ENCODE measurements around the gene IMMP2L.

IMMP2L gene

DNA sequence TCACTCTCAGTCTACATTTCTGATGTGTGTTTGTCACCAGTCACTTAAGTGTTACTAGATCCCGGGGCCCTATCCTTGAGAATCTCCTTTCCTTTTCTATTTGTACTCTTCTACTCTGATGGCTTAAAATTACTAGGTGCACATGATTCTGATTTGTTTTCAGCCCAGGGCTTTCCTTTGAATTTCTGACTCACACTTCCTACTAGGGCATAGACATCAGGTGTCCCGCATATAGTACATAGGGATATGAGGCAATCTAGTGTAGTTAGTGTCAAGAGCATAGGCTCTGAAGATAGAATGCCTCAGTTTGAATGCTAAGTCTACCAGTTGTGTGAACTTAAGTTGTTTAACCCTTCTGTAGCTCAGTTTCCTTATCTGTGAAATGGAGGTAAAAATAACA is 520.7 kb downstream of the IMMP2L start:
- no peak for DNase-seq (ENCODE audit: low read depth, low spot score)

DNA sequence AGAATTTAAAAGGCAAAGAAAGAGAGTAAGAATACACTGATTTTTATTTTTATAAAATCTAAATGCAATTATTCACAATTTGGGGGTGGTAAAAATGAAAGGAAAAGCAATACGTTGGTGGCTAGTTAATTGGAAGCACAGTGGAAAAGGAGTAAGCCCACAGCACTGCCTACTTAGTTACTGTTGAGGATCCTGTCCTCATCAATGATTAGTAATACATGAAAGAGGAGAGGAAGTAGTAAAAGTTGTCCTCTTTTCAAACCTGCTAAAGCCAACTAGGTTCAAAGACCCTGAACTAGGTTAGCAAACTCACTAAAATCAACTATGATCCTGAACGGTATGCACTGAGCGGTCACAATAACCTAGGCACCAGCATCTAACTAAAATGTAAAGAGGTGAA is 524.1 kb downstream of the IMMP2L start:
- no peak for DNase-seq (ENCODE audit: low read depth, low spot score)

DNA sequence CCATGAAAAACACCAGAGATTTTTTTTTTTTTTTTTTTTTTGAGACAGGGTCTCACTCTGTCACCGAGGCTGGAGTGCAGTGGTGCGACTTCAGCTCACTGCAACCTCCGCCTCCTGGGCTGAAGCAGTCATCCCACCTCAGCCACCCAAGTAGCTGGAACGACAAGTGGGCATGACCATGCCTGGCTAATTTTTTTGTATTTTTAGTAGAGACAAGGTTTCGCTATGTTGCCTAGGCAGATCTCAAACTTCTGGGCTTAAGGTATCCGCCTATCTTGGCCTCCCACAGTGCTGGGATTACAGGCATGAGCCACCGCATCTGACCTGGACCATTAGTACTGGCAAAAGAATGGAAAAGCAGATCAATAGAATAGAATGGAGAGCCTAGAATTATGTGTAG is 530.4 kb downstream of the IMMP2L start:
- DNase-seq (ENCODE audit: low read depth, low spot score) = no peak

DNA sequence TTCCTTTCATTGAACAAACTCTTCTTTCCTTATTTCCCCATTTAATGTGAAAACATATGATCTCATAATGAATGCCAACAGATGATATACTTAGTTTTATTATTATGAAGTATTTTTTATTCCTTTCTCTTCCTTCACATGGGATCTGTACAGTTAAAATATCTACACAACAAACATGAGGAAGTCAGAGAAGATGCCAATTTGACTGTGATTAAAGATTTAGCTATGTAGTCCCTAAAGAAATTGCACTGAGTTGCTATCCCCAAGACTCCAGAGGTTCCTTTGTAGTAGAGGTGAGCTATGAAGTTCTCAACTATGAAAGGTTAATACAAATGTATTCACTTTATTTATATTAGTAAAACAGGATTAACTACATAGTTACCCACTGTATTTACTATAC is 532.0 kb downstream of the IMMP2L start:
- DNase-seq (ENCODE audit: low read depth, low spot score) = no peak

DNA sequence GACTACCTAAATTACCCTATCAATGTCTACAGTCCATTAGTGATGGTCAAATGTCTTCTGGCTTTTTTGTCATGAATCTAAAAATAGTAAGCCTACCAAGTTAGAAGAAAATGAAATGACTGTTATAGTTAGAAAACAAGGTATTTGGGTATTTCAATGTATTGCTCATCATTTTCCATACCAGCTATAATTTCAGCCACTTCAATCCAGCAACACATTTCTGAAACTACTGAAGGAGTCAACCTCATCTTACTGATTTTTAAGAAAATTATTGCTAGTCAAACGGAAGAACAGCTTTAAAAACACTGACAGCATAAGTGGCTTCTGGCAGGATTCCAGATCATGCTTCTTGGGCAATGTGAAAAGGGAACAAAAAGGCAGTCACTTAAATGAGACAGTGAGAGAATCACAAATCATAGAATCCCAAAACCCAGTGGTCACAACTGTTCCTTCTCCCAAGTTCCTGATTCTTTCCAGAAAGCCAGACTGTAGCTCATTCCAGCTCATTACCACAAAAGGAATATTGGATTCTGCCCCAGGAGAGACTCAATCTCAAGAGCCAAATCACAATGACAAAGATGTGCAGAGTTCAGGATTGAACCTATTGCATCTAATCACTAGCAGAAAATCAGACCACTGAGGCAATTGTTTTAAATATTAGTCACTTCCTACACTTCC is 532.6 kb downstream of the IMMP2L start:
- peak; percentile 52 for DNase-seq (ENCODE audit: low read depth, low spot score)

DNA sequence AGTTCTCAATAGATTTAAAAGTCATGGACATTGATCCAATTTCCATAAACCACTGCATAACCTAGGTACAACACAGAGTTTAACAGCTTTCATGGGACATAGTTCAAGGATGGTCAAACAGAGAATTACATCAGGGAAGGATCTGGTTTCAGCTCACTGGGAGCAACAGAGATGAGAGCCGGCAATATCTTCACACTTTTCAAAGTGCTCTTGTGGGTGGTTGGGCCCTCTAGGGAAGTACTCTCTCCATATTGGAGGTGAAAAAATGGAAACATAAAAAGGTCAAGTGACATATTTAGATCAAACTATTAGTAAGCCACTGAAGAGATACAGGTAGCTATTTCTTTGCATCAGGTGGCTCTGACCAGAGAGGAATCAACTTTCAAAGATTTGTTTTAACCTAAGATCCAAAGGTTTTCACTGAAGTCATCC is 533.1 kb downstream of the IMMP2L start:
- DNase-seq (ENCODE audit: low read depth, low spot score) = no peak

DNA sequence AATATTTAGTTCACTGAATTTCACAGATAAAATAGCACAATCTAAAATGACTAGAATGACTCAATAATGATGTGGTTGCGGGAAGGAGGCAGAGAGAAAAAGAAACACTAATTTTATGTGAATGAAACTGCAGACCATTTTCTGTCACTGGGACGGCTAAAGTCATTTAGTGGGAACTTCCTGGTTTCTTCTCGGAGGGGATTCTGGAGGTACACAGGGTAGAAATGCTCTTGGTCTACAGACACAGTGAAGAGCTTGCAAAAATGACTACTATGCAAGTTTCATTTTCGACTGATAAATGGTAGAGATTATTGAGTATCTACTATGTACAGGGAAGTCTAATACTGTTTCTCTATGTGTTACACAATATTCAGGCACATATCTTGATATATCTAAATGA is 534.9 kb downstream of the IMMP2L start:
- DNase-seq (ENCODE audit: low read depth, low spot score) = no peak

DNA sequence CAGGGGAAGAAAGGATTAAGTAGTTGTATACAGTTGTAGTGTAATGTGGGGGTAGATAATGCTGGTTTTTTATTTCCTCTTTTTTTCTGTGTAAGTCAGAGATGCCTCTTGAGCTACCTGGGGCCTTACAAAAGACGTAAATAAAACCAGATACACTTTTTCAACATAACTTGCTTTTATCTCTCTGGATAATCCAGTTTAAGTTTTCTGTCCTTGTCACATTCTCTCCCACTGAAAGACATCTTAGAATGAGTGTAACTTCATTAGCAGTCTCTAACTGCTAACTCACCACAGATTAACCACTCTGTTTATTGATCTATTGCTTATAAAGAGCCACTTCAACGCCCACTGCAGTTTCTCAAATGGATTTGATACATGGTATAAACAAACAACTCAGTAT is 535.5 kb downstream of the IMMP2L start:
- no peak for DNase-seq (ENCODE audit: low read depth, low spot score)

DNA sequence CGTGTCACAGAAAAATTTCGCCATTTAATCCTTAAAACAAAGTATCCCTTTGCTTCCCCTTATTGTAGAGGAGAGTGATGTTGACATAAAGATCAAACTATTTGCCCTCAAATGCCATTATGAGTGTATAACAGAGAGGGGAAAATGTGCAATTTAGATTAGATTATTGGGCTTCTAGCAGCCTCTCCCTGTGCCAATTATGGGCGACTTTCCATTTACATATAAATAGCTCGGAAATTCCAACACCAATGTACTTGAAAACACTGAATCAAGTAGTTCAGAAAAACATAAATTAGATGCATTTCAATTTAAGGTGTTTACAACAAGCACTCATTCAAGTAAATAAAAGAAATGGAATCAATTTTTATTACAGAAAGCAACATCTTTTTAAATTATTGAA is 535.9 kb downstream of the IMMP2L start:
- peak; percentile 57 for DNase-seq (ENCODE audit: low read depth, low spot score)

DNA sequence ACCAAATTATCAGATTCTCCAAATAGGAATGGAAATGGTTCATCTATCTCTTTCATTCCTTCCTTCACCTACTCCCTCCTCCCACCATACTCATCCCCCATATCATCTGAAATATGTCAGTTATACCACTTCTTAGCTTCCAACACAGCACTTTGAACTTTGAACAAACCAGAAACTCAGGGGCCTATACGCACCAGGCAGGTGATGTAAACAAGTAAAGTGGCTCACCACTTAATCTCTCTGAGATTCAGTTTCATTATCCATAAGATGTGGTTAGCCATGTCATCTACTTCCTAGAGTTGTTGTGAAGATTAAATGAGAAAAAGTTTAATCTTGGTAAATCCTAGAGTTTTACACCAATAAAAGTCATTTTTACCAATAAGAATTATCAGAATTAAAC is 537.3 kb downstream of the IMMP2L start:
- DNase-seq (ENCODE audit: low read depth, low spot score) = no peak

DNA sequence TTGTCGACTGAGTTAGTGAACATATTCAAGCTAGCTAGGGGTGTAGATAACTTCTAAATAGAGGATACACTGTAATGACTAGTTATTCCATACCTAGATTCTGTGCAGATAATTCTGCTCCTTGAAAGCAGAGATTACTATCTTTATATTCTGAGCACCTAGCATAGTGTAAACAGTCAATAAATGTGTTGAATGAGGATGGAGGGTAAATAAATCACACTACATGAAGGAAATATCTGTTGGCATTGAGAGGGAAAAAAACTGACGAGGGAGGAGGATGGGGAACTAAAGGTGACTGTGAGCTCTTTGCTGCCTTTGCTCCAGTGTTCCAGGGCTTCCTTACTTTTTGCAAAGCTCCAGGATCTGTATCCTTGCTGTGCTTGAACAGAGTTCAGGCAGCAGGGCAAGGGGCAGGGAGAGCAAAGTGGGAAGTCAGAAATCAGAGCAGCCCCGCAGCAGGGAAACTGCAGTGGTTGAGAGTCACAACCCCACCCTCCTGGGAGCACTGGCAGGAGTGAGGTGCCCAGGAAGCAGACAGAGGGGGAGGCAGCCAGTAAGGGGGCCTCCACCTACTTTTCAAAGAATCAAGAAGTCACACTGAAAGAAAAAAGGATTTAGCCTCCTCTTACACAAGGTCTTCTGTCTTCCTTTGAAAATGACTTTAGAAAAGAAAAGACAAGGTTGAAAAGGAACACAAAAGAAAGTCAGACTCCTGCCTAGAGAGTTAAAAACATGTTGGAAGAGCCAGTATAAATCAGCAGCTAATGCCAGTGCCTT is 543.1 kb downstream of the IMMP2L start:
- DNase-seq (ENCODE audit: low read depth, low spot score) = no peak

DNA sequence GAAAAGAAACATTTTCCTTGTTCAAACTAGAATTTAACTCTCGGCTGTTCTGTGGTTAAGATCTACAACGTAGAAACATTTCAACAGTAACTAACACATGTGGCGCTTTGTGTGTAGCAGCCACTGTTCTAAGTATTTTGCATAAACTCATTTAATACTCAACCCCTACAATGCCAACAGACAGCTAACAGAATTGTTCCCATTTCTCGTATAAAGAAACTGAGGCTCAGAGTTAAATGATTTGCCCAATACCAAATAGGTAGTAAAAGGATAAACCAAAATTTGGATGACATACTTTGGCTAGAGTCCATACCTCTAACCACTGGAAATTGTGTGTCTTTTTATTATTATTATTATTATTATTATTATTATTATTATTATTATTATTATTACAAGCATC is 543.8 kb downstream of the IMMP2L start:
- DNase-seq (ENCODE audit: low read depth, low spot score) = no peak

DNA sequence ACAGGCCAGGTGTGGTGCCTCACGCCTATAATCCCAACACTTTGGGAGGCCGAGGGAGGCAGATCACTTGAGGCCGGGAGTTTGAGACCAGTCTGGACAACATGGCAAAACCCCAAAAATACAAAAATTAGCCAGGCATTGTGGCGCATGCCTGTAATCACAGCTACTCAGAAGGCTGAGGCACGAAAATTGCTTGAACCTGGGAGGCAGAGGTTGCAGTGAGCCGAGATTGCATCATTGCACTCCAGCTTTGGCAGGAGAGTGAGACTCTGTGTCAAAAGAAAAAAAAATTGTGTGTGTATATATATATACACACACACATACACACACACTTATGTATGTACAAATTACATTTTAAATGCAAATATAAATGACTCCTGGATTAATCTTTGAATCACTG is 548.2 kb downstream of the IMMP2L start:
- no peak for DNase-seq (ENCODE audit: low read depth, low spot score)

DNA sequence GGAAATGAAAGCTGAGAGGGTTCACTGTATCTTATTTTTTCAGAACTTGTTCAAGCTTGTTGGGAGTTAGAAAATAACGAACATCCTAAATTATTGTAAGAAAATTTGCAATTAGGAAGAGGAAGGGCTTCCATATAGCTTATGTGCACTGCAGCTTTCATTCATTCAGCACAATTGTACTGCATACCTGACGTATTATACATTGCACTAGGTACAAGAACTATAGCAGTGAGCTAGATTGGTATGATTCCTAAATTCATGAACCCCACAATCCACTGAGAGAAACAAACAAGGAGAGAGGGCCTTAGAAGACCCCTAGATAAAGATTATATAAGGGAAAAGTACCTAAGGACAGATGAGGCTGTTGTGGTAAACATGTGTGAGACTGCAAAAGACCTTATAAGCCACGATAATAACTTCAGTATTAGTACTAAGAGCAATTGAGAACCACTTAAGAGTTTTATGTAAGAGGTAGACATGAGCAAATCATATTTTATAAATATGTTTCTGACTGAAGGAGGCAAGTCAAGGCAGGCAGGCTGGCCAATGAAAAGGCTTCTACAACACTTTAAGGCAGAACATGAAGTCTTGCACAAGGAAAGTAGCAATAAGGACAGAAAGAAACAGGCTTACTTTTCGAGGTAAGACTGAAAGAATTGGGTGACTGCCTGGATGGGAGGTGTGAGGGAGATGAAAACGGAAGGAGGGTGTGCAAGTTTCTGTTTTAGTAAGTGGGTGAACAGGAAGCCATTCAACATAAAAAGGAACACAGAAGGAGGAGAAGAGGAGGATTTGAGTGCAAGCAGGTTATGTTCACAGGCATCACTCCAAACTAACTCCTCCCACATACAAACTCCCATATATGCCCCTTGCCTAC is 549.3 kb downstream of the IMMP2L start:
- DNase-seq (ENCODE audit: low read depth, low spot score) = no peak

DNA sequence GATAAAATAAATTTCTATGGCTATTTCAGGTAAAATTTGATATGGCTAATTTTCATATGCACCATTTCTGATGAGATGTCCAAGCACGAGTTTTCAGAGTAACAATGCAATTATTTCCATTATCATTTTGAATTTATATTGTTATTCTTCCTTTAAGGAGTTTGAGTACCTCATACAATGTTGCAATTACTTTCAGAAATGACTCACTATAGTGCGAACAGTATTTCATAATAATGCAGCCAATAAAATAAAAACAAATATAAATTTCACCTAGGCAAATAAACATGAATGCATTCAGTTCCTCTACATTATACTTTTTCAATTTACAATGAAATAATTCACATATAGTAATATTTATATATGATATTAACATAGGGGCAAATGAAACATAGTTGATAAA is 550.1 kb downstream of the IMMP2L start:
- DNase-seq (ENCODE audit: low read depth, low spot score) = no peak

DNA sequence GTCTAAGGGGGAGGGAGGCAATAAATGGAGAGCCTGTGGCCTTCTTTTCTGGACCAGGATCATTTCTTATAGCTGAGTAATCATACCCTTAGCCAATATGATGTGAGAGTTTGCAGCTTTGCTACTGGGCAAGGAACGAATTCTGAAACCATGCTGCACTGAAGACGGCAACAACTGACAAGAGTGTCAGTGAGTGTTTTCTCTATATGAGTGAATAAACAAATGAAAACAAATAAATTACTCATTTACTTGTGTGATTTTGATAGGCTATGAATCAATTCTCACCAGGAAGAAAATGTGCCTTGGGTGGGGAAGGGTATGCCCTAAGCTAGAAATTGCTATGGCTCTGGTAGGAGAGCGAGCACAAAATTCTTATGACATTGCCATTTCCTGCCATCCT is 550.8 kb downstream of the IMMP2L start:
- peak; percentile 24 for DNase-seq (ENCODE audit: low read depth, low spot score)

DNA sequence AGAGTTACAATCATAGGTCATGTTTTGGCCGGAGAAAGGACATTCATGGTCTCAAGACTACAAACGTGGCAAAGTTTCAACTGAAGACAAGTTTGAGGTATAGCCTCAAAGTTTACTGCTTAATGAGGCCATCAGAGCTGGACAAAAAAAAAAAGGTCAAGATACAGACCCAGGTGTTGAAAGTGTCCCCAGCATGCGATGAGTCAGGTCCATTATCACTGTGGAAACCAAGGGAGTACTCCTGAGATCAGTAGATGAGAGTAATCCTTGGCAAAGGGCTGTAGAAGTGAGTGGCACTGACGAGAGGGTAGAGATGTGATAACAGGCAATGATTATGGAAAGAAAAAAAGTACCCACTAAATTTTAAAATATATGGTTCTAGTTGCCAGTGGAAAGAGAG is 551.5 kb downstream of the IMMP2L start:
- no peak for DNase-seq (ENCODE audit: low read depth, low spot score)

DNA sequence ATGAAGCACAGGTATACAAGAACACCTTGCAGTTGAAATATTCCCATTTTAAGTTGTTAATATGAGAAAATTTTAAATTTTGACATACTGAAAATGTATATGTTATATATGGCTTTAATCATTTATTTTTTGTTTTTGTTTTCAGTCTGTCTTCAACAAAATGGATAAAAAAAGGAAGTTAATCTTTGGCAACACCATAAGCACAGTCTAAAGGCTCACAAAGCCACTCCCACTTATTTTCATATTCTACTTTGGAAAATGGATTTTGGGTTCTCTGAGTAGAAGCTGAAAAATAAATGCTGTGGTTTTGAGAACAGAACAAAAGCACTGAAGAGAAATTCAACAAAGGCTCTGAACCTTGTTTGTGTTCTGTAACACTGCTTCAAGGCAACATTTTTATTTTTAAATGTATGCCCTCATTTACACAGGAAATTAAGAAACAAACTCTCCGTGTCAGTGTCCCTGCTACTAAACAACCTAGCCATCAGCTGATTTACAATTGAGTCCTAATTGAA is 552.7 kb downstream of the IMMP2L start:
- no peak for DNase-seq (ENCODE audit: low read depth, low spot score)

DNA sequence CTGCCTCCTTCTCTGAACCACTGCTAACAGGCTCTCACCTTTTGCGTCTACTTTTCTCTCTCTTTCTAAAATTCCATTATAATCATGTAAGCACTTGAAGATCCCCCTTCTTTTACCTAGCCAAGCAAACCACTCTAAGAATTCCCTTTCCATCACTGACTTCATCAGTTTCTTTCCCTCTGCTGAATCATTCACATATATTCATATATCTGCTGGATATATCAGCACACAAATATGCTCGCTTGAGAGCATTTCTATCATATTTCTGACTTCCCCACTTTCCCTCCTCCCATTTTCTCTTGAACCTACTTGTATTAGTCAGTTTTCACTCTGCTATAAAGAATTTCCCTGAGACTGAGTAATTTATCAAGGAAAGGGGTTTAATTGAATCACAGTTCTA is 555.6 kb downstream of the IMMP2L start:
- peak; percentile 52 for DNase-seq (ENCODE audit: low read depth, low spot score)

DNA sequence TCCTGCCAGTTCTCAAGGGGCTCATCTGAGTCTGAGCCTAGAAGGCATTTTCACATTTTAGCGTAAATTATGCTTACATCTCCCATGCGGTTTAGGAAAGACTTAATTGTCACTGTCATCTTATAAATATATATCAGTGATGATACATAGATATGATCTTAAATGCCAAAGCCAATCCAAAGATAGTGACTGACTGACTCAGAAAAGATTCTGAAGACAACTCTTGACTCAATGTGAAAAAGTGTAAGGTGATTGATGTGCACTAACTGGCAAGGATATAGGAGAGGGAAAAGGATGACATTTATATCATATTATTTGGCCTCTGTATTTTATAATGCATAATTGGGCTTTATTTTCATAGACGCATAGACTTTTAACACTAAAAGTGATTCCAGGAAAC is 556.3 kb downstream of the IMMP2L start:
- no peak for DNase-seq (ENCODE audit: low read depth, low spot score)

DNA sequence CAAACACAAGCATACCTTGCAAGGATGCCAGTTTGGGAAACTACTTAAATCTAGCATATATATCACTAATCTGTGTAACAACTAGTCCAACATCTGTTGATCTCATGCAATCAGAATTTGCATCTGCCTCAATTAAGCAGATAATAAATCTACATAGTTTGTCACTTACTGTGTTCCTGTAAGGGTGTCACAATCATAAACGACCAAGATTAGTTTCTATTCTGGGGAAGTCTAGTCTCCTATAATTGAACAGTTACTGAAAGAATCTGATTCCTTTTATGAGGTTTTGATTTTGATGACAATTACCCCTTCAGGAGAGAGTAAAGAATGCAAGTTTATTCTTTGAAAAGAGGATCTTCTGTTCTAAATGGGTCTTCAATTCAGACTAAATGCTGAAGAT is 556.8 kb downstream of the IMMP2L start:
- DNase-seq (ENCODE audit: low read depth, low spot score) = no peak

DNA sequence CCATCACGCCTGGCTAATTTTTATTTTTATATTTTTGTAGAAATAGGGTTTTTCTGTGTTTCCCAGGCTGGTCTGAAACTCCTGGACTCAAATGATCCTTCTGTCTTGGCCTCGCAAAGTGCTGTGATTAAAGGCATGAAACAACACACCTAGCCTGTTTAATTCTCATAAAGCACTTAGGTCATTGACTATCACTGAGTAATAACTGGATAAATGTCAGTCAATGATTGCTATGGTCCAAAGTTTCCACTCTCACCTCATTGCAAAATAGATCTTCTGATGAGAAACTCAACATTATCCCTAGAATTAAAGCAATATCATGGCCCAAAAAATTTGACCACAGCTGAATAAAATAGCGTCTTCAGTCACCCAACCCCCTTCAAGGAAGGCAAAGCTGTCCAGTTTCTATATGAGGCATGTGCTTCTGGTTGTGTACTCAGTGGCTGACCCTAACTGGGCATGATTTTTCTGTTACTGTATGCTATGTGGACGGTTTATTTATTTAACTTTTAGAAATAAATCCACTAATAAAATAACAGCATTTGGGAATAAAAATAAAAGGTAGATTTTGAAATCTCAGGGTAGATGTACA is 557.9 kb downstream of the IMMP2L start:
- DNase-seq (ENCODE audit: low read depth, low spot score) = no peak

Measured in astrocyte of the hippocampus (primary cell).